Mesothelial cell of epicardium (in vitro differentiated cells): ENCODE measurements around the gene KIF4A. TPM values are rescaled to one million over a fixed set of nuclear protein-coding genes. Genes with fewer than 3 reads are reported as not detected.

ENCODE experiments used
- DNase-seq, 2 experiments: peaks; one replicate each; pipeline ENCODE4 v3.0.0; 2021; ENCODE audit warnings: low spot score in 2 of 2; ENCODE audit not compliant: unreplicated experiment in 2 of 2
- H3K27ac Mint-ChIP-seq: 2 replicates; pipeline ENCODE4 v1.8.0; 2021; ENCODE audit warnings: mixed read lengths
- H3K27me3 Mint-ChIP-seq: 2 replicates; pipeline ENCODE4 v1.8.0; 2021; ENCODE audit warnings: low read depth, mixed read lengths
- H3K36me3 Mint-ChIP-seq: 2 replicates; pipeline ENCODE4 v1.8.0; 2021; ENCODE audit warnings: mixed read lengths
- H3K4me1 Mint-ChIP-seq: 2 replicates; pipeline ENCODE4 v1.8.0; 2021; ENCODE audit warnings: mixed read lengths
- H3K4me3 Mint-ChIP-seq: 2 replicates; pipeline ENCODE4 v1.8.0; 2021; ENCODE audit warnings: mild to moderate bottlenecking, moderate library complexity, mixed read lengths
- H3K9me3 Mint-ChIP-seq: 2 replicates; pipeline ENCODE4 v1.8.0; 2021; ENCODE audit warnings: mixed read lengths
- CTCF ChIP-seq: fragments of 200-600 bp; sonication (generic); IDR thresholded peaks from one replicate; pipeline ENCODE4 v1.5.0; 2021; ENCODE audit warnings: antibody characterized with exemption; ENCODE audit not compliant: unreplicated experiment
- total RNA-seq: library from RNA; stranded (reverse); gene quantifications from 3 replicates; pipeline ENCODE4 v1.2.1, GENCODE V29; 2021

KIF4A gene
- total RNA-seq, 1 donor from 2014 or later, result 12.2 TPM

GRCh38 chrX:70405003-70405402, 115.1 kb downstream of the KIF4A start:
- Mint-ChIP-seq H3K36me3 (peaks cover 9% of the 10 kb centered on the region), H3K4me3 (no peak overlapping the region), H3K9me3 (peaks cover 17% of the 10 kb centered on the region), H3K27me3 (no peaks in the 10 kb centered on the region), H3K4me1 (no peaks in the 10 kb centered on the region), H3K27ac (no peak overlapping the region)
- TF ChIP-seq CTCF, result no peak
- DNase-seq, result no peak

DNA sequence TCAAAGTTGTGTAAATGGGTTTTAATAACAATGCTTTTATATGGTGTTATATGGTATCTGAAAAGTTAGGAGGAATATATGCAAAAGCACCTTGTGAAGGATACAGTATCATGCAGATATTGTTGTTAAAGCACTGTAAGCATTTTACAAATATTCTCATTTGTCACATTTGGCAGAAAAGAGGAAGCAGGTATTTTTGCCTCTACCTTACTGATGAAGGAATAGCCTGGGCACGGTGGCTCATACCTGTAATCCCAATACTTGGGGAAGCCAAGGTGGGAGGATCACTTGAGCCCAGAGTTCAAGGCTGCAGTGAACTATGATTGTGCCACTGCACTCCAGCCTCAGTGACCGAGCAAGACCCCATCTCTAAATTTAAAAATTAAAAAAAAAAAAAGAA, 121.0 kb downstream of the KIF4A start:
- H3K4me3 Mint-ChIP-seq, result no peak overlapping the region
- no peak for DNase-seq
- H3K4me1 Mint-ChIP-seq, result no peaks in the 10 kb centered on the region
- H3K9me3 Mint-ChIP-seq, result peaks cover 11% of the 10 kb centered on the region
- H3K36me3 Mint-ChIP-seq, result peaks cover 7% of the 10 kb centered on the region
- no peaks in the 10 kb centered on the region for H3K27me3 Mint-ChIP-seq
- no peak for TF ChIP-seq CTCF
- H3K27ac Mint-ChIP-seq, result no peak overlapping the region

GRCh38 chrX:70411475-70411874, 121.6 kb downstream of the KIF4A start:
- H3K4me3 Mint-ChIP-seq, result no peak overlapping the region
- no peak for DNase-seq
- no peaks in the 10 kb centered on the region for H3K27me3 Mint-ChIP-seq
- peaks cover 11% of the 10 kb centered on the region for H3K9me3 Mint-ChIP-seq
- H3K4me1 Mint-ChIP-seq, result no peaks in the 10 kb centered on the region
- H3K36me3 Mint-ChIP-seq, result peaks cover 7% of the 10 kb centered on the region
- no peak overlapping the region for H3K27ac Mint-ChIP-seq
- TF ChIP-seq CTCF, result no peak

DNA sequence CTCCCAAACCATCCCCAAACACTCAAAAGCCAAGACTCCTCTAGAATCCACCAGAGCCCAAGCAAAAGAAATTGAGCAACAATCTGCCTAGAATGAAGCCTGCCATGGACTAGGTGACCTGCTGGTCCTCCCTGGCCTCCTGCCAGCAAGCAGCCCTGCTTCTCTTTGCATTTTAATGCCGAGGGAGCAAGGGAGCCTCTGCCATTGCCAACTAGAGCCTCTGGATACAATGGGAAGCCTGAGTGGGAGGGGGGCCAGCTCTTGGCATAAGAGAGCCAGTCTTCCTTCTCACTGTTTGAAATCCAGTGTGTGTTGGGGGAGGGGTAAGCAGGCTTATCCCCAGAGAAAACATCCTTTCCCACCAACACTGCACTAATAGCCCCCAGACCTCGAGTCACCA, 131.7 kb downstream of the KIF4A start:
- Mint-ChIP-seq H3K9me3 (peaks cover 3% of the 10 kb centered on the region), H3K4me3 (no peak overlapping the region), H3K27me3 (no peaks in the 10 kb centered on the region), H3K27ac (no peak overlapping the region), H3K4me1 (peaks cover 7% of the 10 kb centered on the region), H3K36me3 (peaks cover 4% of the 10 kb centered on the region)
- no peak for DNase-seq
- TF ChIP-seq CTCF, result no peak

DNA sequence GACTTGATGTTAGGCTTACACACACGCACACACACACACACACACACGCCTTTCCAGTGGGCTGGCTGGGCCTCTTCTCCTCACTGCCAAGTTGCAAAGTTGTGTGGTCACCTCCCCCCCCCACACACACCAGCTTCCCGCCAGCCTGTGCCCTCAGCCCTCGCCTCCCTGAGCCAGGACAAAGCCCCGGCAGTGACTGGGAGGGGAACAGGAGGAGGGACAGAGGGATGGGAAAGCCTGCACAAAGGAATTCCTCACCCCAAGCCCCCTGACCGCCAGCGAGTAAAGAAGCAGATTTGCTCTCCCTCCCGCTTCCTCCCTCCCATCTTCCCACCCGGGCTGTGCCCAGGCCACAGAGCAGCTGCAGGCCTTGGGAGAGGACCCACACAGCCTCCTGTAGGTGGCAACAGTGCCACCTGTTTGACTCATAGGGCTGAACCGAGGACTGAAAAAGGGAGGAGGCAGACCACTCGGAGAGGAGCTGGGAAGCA, 133.0 kb downstream of the KIF4A start, which contains the start of gene GDPD2:
Gene GDPD2 (plus strand): TSS at position 464 of the 491 bp plus-strand sequence. CDS start 1,671 bp downstream, outside the sequence.
- peak within 1 kb of the TSS; percentile 28 for H3K4me3 Mint-ChIP-seq
- no peaks in the 10 kb centered on the region for H3K27me3 Mint-ChIP-seq
- no peak for DNase-seq

More for the DNA sequence above, 133.0 kb downstream of the KIF4A start, which contains the start of gene GDPD2:
- Mint-ChIP-seq H3K36me3 (peaks cover 4% of the 10 kb centered on the region), H3K9me3 (peaks cover 3% of the 10 kb centered on the region), H3K27ac (no peak within 1 kb of the TSS), H3K4me1 (peaks cover 7% of the 10 kb centered on the region)
- TF ChIP-seq CTCF, result no peak
